Ishikawa (cell line): Measurements from ENCODE around the gene ARHGAP22.

Experiments
- CEBPB ChIP-seq: IDR thresholded peaks from 2 replicates; pipeline ENCODE4 v1.6.1; 2012
- CREB1 ChIP-seq: IDR thresholded peaks from 2 replicates; pipeline ENCODE4 v1.6.1; 2012; ENCODE audit warnings: low read depth
- EGR1 ChIP-seq: IDR thresholded peaks from 2 replicates; pipeline ENCODE4 v1.6.1; 2012
- EP300 ChIP-seq: IDR thresholded peaks from 2 replicates; pipeline ENCODE4 v1.6.1; 2012; ENCODE audit warnings: borderline replicate concordance
- FOXM1 ChIP-seq: IDR thresholded peaks from 2 replicates; pipeline ENCODE4 v1.6.1; 2012; ENCODE audit warnings: low read depth, borderline replicate concordance
- MAX ChIP-seq: IDR thresholded peaks from 2 replicates; pipeline ENCODE4 v1.6.1; 2012
- NFIC ChIP-seq: IDR thresholded peaks from 2 replicates; pipeline ENCODE4 v1.6.1; 2012
- RAD21 ChIP-seq: IDR thresholded peaks from 2 replicates; pipeline ENCODE4 v1.6.1; 2012; ENCODE audit warnings: low read depth
- REST ChIP-seq: IDR thresholded peaks from 2 replicates; pipeline ENCODE4 v1.6.1; 2012; ENCODE audit warnings: low read depth, mild to moderate bottlenecking
- TAF1 ChIP-seq: IDR thresholded peaks from 2 replicates; pipeline ENCODE4 v1.6.1; 2012; ENCODE audit warnings: low read depth, mild to moderate bottlenecking
- TCF12 ChIP-seq: IDR thresholded peaks from 2 replicates; pipeline ENCODE4 v1.6.1; 2012; ENCODE audit warnings: low read depth
- TEAD4 ChIP-seq: IDR thresholded peaks from 2 replicates; pipeline ENCODE4 v1.6.1; 2012
- USF1 ChIP-seq: IDR thresholded peaks from 2 replicates; pipeline ENCODE4 v1.6.1; 2012
- YY1 ChIP-seq: IDR thresholded peaks from 2 replicates; pipeline ENCODE4 v1.6.1; 2012; ENCODE audit warnings: low read depth
- ZBTB7A ChIP-seq: IDR thresholded peaks from 2 replicates; pipeline ENCODE4 v1.6.1; 2012; ENCODE audit warnings: low read depth

The ARHGAP22 gene

GRCh38 chr10:48574817-48575380, 30.0 kb downstream of the ARHGAP22 start:
- no peak for TF ChIP-seq TCF12
- TF ChIP-seq EGR1: no peak
- no peak for TF ChIP-seq TAF1
- no peak for TF ChIP-seq NFIC
- TF ChIP-seq YY1: no peak
- no peak for TF ChIP-seq TEAD4

- TF ChIP-seq EGR1 (no peak), ZBTB7A (no peak), YY1 (no peak), CREB1 (no peak), REST (no peak), TEAD4 (no peak), CEBPB (no peak), RAD21 (no peak), MAX (no peak), FOXM1 (no peak), TAF1 (no peak), USF1 (no peak), TCF12 (no peak), EP300 (no peak)
These were observed 30.5 kb downstream of the ARHGAP22 start for GRCh38 chr10:48574322-48574796.

GRCh38 chr10:48573045-48573444, 31.8 kb downstream of the ARHGAP22 start:
- TF ChIP-seq TCF12 (no peak), TAF1 (no peak)

GRCh38 chr10:48572414-48572813, 32.5 kb downstream of the ARHGAP22 start:
- TF ChIP-seq CEBPB (no peak), FOXM1 (no peak), EP300 (no peak), NFIC (no peak)

GRCh38 chr10:48568546-48568945, 36.3 kb downstream of the ARHGAP22 start:
- TF ChIP-seq TEAD4 (no peak), USF1 (no peak), MAX (no peak), EP300 (no peak), TCF12 (no peak), NFIC (no peak), REST (no peak), CREB1 (no peak), RAD21 (no peak), CEBPB (no peak), TAF1 (no peak), FOXM1 (no peak), YY1 (no peak), EGR1 (no peak), ZBTB7A (no peak)

- TF ChIP-seq TCF12: no peak
- TF ChIP-seq CREB1: no peak
These were observed 36.7 kb downstream of the ARHGAP22 start for GRCh38 chr10:48568131-48568530.

GRCh38 chr10:48567346-48567745, 37.5 kb downstream of the ARHGAP22 start:
- TF ChIP-seq TEAD4 (no peak), TAF1 (no peak), MAX (no peak), RAD21 (no peak), CREB1 (no peak), TCF12 (no peak), EP300 (no peak), YY1 (no peak), CEBPB (no peak), EGR1 (no peak), NFIC (no peak), FOXM1 (no peak), ZBTB7A (no peak), REST (no peak), USF1 (no peak)
